T-helper 1 cell treated with Interleukin-12 subunit alpha and Interleukin-12 subunit beta and Interleukin-4 antibody, amounts not matched to agents 30 ng/mL and 1 ng/mL, for 36 hours (primary cell): ENCODE data around the gene PCDHA1. TPM values are rescaled to one million over a fixed set of nuclear protein-coding genes. Genes with fewer than 3 reads are reported as not detected.
"Not testable (repeated sequence)": the region's sequence is repeated elsewhere in the genome, so short reads cannot be mapped to it uniquely, and the experiment has no call there.

Source experiments
- intact Hi-C: fragments of 100-400 bp; cut with micrococcal nuclease; formaldehyde crosslinking; loops from one replicate; pipeline ENCODE4 v1.15.1; 2024
- total RNA-seq: library from RNA; stranded (reverse); gene quantifications from 2 replicates; pipeline ENCODE4 v1.2.3, GENCODE V29; 2022

Gene PCDHA1
- total RNA-seq, 1 donor from 2014 or later = not detected

GRCh38 chr5:140842798-140843733, 57.1 kb downstream of the PCDHA1 start:
- intact Hi-C loops = loop anchor here (5.0 to 10.0 kb wide), 4 partner anchors 41 to 582 kb away; partner anchors contain the start of genes PCDHA3, PCDHB16, PCDHB9 and PCDHGA11

GRCh38 chr5:140848139-140849102, 62.5 kb downstream of the PCDHA1 start, which contains the start of gene PCDHA9:
TSS of gene PCDHA9 (plus strand) at chr5:140848382. CDS start at chr5:140848496, 114 bp downstream.
- intact Hi-C loops = loop anchor here (10.0 kb wide), 3 partner anchors 336 to 576 kb away; partner anchors contain the start of genes PCDHB16, PCDHB9 and PCDHGA11

GRCh38 chr5:140849831-140850634, 64.1 kb downstream of the PCDHA1 start:
- intact Hi-C loops = loop anchor here (10.0 kb wide), 3 partner anchors 335 to 575 kb away; partner anchors contain the start of genes PCDHB16, PCDHB9 and PCDHGA11

- intact Hi-C loops = no loop called here
Measured at GRCh38 chr5:140855772-140856674, 70.1 kb downstream of the PCDHA1 start, which contains the start of gene PCDHA10. TSS of gene PCDHA10 (plus strand) at chr5:140855897. CDS start at chr5:140856049, 152 bp downstream.

GRCh38 chr5:140857177-140857986, 71.4 kb downstream of the PCDHA1 start:
- intact Hi-C loops = no loop called here

GRCh38 chr5:140857987-140858240, 72.0 kb downstream of the PCDHA1 start:
- intact Hi-C loops = no loop called here

- intact Hi-C loops = loop anchor here (10.0 kb wide), 1 partner anchor 502 kb away; the partner anchor contains the start of gene PCDHGA5
Measured at GRCh38 chr5:140862441-140863295, 76.7 kb downstream of the PCDHA1 start.

- intact Hi-C loops = loop anchor here (10.0 kb wide), 1 partner anchor 496 kb away; the partner anchor contains the start of gene PCDHGA5
Measured at GRCh38 chr5:140868721-140869554, 83.0 kb downstream of the PCDHA1 start, which contains the start of gene PCDHA11. TSS of gene PCDHA11 (plus strand) at chr5:140868957. CDS start at chr5:140869104, 147 bp downstream.

- intact Hi-C loops = loop anchor here (10.0 kb wide), 1 partner anchor 495 kb away; the partner anchor contains the start of gene PCDHGA5
Measured at GRCh38 chr5:140869555-140869886, 83.6 kb downstream of the PCDHA1 start.

GRCh38 chr5:140870221-140871201, 84.6 kb downstream of the PCDHA1 start:
- intact Hi-C loops = no loop called here

- intact Hi-C loops = no loop called here
Measured at GRCh38 chr5:140875085-140876065, 89.4 kb downstream of the PCDHA1 start, which contains the start of gene PCDHA12. TSS of gene PCDHA12 (plus strand) at chr5:140875308. CDS start at chr5:140875473, 165 bp downstream.

- intact Hi-C loops = not testable (repeated sequence)
Measured at GRCh38 chr5:140876541-140877261, 90.8 kb downstream of the PCDHA1 start.

- intact Hi-C loops = no loop called here
Measured at GRCh38 chr5:140877262-140877581, 91.3 kb downstream of the PCDHA1 start.
